AG09309 (cell line): ENCODE measurements around the gene CENPP.

Experiments
- DNase-seq: peaks from one replicate; pipeline ENCODE4 v3.0.0-alpha.2; 2010; ENCODE audit warnings: low read depth
- H3K4me3 ChIP-seq: 2 replicates; pipeline ENCODE4 v1.5.1; 2011; ENCODE audit warnings: mild to moderate bottlenecking, low read depth, low read length, moderate library complexity; ENCODE audit not compliant: control insufficient read depth
- CTCF ChIP-seq: IDR thresholded peaks from 2 replicates; pipeline ENCODE4 v1.5.1; 2011; ENCODE audit warnings: mild to moderate bottlenecking, low read depth, low read length, inconsistent platforms; ENCODE audit not compliant: insufficient read depth, control insufficient read depth; ENCODE audit errors: missing control alignments

CENPP gene

DNA sequence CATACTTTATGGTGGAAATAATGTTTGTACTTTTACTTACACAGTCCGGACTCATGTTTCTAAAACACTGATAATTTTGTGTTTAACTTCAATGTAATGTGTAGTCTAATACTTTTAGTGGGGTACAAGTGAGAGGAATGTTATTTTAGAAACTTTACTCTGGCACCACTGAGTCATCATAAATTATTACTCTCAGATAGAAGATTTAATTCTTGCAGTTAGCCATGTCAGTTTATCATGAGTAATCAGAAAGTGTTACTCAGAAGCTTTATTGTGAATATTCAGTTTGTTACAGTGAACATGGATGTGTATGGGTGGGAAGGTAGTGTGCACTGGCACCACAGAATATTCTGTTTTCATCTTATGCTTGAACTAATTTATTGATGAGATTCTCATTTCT, 58.6 kb downstream of the CENPP start:
- no peak overlapping the region for H3K4me3 ChIP-seq
- no peak for TF ChIP-seq CTCF
- DNase-seq: no peak

GRCh38 chr9:92385001-92385400, 59.2 kb downstream of the CENPP start:
- no peak overlapping the region for H3K4me3 ChIP-seq
- DNase-seq: no peak
- no peak for TF ChIP-seq CTCF

GRCh38 chr9:92385477-92385876, 59.7 kb downstream of the CENPP start:
- no peak for TF ChIP-seq CTCF
- no peak for DNase-seq
- H3K4me3 ChIP-seq: no peak overlapping the region

GRCh38 chr9:92385953-92386352, 60.2 kb downstream of the CENPP start:
- no peak overlapping the region for H3K4me3 ChIP-seq
- DNase-seq: peak; percentile 2
- TF ChIP-seq CTCF: no peak

GRCh38 chr9:92392690-92393089, 66.9 kb downstream of the CENPP start:
- TF ChIP-seq CTCF: no peak
- DNase-seq: no peak
- no peak overlapping the region for H3K4me3 ChIP-seq

DNA sequence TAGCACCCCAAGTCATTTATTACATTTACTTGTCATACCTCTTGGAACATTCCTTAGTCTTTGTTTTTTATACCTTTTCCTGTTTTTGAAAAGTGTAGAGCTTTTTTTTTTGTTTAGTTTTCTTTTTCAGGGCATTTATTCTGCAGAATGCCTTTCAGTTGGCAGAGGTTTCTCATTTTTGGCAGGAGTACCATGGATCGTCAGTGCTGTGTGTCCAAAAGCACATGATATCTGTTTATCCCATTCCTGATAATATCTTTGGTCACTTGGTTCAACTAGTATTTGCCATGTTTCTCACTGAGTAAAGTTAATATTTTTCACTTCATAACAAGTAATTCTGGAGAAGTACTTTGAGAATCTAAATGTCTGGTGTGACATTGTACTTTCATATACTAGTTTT, 67.9 kb downstream of the CENPP start:
- DNase-seq: no peak
- no peak for TF ChIP-seq CTCF

GRCh38 chr9:92395617-92396016, 69.9 kb downstream of the CENPP start:
- no peak for DNase-seq

More for the DNA sequence above, 67.9 kb downstream of the CENPP start:
- no peak overlapping the region for H3K4me3 ChIP-seq

More at GRCh38 chr9:92395617-92396016, 69.9 kb downstream of the CENPP start:
- no peak for TF ChIP-seq CTCF
- H3K4me3 ChIP-seq: no peak overlapping the region
